NCI-H1930 (cell line): ENCODE measurements around the gene DNASE2.
"Not testable (repeated sequence)": the region's sequence is repeated elsewhere in the genome, so short reads cannot be mapped to it uniquely, and the experiment has no call there.

ENCODE experiments used
- DNase-seq, 2 experiments: peaks; one replicate each; lab custom pipeline; 2025; lab: John Stamatoyannopoulos, UW

The DNASE2 gene

DNA sequence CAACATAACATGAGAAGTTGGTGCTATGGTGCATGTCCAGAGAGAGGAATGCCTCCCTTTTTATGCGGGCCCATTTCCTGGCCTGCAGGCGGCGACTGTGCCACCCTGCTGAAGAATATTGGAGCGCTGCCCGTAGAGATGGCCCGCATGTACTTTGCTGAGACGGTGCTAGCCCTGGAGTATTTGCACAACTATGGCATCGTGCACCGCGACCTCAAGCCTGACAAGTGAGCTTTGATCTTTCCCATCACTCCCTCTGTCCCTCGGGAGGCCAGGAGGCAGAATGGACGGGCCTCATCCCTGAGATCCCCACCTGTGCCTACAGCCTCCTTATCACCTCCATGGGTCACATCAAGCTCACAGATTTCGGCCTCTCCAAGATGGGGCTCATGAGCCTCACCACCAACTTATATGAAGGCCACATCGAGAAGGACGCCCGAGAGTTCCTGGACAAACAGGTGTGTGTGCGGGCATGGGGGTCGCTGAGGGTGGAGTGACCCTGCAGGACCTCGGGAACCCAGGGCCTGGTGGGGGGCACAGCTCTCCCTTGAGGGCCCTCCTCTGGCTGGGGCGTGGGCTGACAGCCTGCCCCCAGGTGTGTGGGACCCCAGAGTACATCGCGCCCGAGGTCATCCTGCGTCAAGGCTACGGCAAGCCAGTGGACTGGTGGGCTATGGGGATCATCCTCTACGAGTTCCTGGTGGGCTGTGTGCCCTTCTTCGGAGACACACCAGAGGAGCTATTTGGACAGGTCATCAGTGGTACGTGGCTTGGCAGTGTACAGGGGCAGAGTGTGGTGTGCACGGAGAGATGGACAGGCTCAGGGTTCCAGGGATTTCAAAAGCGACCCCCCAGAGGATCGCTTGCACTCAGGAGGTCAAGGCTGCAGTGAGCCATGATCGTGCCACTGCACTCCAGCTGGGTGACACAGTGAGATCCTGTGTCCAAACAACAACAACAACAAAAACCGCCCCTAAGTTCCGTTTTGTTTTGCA is 16.2 kb downstream of the DNASE2 start:
- no peak for DNase-seq

DNA sequence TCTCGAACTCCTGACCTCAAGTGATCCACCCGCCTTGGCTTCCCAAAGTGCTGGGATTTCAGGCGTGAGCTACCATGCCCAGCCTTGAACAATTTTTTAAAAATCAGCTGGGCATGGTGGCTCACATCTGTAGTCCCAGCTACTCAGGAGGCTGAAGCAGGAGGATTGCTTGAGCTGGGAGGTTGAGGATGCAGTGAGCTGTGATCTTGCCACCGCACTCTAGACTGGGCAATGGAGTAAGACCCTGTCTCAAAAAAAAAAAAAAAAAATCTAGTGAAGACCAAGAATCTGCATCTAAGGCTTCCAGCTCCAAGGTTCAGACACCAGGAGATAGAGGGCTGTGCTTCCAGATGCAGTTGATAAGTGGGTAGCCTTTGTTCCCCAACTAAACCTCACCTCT is 17.1 kb downstream of the DNASE2 start:
- DNase-seq, result no peak

DNA sequence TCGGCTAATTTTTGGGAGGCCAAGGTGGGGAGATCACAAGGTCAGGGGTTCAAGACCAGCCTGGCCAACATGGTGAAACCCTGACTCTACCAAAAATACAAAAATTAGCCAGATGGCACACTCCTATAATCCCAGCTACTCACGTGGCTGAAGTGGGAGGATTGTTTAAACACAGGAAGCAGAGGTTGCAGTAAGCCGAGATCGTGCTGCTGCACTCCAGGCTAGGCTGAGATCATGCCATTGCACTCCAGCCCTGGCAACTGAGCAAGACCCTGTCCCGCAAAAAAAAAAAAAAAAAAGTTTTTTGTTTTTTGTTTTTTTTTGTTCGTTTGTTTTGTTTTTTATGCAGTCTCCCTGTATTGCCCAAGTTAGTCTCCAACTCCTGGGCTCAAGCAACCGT is 21.7 kb downstream of the DNASE2 start:
- no peak for DNase-seq

DNA sequence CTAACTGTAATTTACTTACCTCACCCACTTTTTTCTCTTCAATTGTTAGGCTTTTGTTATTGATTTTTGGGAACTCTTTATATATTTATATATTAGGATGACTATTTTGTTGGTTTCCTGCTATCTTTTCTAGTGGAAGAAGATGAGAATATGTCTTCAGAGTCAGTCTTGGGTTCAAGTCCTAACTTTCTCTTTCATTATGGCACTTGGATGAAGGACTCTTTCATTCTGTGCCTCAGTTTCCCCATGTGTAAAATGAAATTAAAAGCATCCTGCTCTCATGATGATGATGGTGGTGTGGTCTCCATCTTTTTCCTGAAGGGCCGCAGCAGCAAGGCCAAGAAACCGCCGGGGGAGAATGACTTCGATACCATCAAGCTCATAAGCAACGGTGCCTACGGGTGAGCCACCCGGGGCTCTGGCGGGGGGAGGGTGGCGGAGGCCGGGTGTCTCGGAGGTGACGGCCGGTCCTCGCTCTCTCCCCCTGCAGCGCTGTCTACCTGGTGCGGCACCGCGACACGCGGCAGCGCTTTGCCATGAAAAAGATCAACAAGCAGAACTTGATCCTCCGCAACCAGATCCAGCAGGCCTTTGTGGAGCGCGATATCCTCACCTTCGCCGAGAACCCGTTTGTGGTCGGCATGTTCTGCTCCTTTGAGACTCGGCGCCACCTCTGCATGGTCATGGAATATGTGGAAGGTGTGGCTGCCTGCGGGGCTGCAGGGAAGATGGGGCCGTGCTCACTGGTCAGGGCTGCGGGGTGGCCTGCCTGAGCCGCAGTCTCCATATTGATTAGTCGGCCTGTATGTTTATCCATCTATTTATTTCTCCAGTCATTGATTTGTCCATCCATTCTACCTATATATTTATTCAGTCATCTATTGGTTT is 23.0 kb downstream of the DNASE2 start:
- DNase-seq, result no peak

DNA sequence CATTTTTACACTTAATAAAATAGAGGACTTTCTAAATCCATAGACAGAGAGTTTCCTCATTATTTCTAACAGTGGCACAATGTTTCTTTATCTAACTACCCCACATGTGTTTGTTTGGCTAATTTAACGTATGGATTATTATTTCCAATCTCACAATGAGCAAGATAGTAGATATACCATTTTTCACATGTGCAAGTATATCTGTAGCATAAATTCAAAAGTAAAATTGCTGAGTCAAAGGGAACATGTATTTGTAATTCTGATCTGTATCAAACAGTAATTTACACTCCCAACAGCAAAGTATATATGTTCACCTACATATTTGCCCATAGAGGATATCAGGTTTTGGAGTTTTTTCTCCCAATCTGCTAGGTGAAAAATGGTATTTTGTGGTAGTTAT is 24.6 kb downstream of the DNASE2 start:
- no peak for DNase-seq

DNA sequence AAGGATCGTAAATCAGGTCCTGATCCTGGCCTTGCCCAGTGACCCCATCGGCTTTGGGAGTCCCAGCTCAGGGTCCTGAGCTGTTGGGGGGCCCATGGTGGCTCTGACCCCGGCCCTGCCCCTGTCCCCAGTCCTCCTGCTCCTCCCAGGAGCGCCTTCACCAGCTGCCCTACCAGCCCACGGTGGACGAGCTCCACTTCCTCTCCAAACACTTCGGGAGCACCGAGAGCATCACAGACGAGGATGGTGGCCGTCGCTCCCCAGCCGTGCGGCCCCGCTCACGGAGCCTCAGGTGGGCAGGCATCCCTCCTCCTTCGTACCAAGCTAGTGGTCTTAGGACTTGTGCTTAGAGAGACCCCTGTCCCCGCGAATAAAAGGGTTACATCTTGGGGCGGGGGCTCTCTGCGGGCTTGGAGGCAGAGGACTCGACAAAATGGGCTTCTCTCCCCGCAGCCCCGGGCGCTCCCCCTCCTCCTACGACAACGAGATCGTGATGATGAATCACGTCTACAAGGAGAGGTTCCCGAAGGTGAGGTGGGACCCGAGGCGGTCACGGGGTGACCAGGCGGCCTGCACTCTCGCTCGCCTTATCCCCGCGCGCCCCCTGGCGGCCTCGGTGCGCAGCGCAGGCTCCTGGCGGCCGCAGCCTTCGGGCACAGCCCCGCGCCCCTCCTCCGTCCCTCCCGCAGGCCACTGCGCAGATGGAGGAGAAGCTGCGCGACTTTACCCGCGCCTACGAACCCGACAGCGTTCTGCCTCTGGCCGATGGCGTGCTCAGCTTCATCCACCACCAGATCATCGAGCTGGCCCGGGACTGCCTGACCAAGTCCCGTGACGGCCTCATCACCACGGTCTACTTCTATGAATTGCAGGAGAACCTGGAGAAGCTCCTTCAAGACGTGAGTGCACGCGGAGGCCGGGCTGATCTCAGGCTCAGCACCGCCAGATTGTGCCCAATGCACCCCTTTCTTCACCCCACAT is 33.8 kb downstream of the DNASE2 start:
- peak in 1 of 2 experiments; percentile 31 for DNase-seq

DNA sequence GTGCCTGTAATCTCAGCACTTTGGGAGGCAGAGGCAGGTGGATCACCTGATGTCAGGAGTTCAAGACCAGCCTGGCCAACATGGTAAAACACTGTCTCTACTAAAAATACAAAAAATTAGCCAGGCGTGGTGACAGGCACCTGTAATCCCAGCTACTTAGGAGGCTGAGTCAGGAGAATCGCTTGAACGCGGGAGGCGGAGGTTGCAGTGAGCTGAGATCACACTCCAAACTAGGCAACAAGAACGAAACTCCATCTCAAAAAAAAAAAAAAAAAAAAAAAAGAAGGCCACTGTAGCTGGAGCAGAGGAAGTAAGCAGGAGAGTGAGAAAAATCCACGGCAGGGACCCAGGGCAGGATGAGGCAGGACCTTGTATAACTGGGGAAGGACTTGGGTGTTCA is 34.6 kb downstream of the DNASE2 start:
- DNase-seq, result not testable (repeated sequence)

DNA sequence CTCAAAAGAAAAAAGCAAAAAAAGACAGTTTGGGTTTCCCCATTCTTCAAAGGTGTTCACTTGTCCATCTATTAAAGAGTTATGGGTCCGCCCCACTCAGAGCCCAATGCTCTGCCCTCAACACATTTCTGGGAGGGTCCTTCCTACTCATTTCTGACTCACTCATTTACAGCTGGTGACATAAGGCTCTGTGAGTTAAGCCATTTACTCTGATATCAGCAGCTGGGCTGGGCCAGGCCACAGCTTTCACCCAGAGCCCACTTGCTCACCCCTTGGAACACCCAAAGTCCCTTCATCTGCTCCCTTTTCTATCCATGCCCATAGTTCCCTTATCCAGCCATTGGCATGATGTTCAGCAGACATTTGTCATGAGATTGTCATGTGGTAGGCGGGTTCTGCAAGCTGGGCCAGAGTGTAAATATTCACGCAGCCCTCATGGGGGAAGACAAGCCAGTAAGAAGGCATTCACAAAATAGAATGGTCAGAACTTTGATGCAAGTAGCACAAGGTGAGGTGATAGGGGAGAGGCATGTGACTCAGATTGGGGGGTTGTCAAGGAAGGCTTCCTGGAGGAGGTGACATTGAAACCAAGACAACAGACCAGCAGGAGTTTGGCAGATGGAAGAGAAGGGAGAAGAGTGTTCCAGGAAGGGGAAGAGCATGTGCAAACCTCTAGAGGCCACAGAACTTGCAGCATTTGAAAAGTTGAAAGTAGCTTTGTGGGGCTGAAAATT is 37.1 kb downstream of the DNASE2 start:
- no peak for DNase-seq

DNA sequence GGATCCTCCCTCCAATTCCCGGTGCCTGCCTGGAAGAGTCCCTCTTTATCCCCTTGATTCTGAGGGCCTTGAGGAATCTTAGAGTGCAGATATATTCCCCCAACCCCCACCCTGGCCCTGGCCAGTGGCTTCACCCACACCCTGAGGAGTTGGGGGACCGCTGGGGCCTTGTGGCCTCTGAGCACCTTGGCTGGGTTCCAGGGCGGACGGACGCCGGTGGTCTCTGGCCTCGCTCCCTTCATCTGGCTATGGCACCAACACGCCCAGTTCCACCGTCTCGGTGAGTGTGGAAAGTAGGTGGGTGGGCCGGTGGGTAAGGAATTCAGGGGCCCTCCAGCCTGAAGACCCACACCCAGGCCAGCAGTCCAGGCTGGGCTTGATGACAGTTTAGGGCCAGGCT is 37.9 kb downstream of the DNASE2 start:
- DNase-seq, result no peak

DNA sequence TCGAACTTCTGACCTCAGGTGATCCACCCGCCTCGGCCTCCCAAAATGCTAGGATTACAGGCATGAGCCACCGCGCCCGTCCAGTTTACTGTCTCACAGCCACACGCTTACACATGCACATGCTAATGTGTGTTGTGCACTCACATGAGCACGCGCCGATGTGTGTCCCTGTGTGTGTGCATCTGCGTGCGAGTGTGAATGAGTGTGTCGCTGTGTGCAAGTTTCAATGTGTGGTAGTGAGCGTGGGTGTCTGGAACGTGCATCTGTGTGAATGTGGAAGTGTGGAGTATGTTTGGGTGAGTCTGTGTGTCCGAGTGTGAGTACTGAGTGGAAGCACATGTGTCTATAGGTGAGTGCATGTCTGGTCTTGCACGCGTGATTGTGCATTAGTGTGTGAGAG is 38.7 kb downstream of the DNASE2 start:
- no peak for DNase-seq

DNA sequence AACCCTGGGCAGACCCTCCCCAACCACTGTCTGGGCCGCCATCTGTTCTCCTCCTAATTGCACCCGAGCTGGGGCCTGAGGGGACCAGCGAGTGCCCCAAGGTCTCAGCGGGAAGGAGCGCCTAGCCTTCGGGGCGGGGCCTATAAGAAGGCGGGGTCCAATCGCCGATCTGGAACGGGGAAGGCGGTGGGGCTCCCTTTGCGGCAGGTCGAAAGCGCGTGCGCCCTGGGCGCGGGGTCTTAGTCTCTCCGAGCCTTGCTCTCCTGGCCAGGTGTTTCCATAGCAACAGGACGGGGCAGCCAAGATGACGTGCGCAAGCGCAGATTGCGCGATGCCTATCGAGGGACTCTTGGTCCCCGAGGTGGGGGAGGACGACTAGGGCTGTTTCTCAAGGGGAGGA is 40.2 kb downstream of the DNASE2 start:
- DNase-seq, result no peak

DNA sequence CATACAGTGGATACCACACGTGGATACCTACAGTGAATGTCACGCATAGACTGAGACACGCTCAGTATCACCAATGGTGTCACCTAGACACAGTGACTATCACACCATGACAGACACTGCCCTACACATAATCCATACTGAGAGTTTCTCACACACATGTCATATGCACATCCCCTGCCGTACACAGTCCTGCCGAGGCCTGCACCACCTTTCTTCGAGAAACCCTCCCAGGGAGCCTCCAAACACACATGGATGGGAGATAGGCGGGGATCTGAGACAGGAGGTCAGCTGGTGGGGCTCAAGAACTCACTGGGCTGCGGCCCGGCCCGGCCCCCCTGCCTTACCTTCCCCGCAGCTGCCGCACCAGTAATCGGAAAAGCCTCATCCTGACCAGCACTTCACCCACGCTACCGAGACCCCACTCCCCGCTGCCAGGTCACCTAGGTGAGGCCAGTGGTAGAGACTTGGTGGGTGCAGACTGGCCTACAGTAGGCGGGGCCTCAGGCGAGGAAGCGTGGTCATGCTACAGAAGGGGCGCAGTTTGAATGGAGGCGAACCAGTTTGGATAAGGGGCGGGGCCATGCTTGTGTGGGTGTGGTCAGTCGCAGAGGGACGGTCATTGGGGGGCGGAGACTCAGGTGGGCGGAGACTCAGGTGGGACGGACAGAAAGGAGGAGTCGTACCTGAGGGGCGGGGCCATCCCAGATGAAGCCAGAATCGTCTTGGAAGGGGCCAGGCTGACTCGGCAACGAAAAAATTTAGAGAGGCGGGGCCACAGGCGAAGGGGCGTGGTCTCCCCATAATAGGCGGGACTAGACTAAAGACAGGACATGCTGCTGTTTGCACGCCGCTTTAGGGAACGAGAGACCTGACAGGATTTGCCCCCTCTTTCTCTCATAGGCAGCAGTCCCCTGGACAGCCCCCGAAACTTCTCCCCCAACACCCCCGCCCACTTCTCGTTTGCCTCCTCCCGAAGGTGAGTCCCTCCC is 40.9 kb downstream of the DNASE2 start:
- DNase-seq, result no peak

DNA sequence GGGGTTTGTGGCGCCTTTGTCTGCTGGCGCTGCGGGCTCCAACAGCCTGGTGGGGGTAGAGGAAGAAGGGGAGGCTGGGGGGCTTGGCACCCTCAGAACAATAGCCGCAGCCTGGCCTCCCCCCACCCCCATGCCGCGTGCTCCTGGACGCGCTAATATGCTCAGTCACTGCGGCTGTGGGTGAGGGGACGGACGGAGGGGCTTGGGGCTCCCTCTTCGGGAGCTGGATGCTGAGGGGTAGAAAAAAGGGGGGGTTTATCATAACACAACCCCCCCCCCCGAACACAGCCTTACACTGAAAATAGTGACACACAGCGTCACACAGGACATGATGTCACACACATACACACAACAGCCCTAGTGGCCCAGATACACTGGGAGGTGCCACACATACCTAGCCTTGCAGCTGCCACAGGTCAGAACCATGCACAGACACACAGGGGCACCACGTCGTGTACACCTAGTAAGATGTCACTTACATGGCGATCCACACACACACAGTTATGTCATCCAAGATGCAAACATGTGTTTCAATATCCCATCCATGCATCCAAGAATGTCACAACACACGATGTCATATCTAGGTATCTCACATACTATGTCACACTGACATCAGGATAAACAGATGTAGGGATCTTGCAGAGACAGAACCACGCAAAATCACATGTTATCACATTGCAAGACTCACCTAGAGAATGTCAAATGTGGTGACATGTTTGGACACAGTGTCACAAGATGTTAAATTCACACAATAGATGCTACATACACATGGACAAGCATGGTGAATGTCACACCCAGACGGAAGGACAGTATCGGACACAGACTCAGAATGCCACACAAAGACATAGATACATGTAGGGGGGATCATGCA is 42.1 kb downstream of the DNASE2 start:
- DNase-seq, result no peak

DNA sequence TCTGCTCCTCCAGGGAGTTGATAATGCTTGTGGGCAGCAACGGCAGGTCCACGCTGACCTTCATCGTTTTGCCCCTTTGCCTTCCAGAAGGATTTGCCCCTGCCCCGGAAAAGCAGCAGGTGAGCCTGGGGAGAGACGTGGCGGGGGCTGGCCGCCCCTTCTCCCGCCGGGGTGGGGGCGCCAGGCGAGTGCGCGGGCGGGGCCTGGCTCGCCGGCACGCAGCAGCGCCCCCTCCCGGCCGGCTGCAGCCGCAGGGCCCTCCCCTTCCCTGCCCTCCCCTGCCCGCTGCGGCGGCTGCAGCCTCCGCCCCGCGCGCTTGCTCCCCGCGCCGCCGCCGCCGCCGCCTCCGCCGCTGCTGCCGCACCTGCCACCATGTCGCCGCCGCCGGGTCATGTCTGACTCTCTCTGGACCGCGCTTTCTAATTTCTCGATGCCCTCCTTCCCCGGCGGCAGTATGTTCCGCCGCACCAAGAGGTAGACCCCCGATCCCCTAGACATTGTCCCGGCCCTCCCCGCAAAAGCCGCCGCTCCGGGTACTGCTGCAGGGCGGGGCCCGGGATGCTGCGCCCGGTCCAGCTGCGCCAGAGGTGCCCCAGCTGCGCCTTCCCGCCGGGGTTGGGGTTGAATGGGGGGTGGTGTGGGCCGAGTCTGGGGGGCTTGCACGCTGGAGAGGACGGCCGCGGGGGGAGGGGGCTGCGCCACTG is 42.9 kb downstream of the DNASE2 start, which contains the start of gene MAST1:
TSS of gene MAST1 (plus strand) at position 334 of the 704 bp plus-strand sequence. CDS start at position 392, 58 bp downstream.
- DNase-seq, result peak in 1 of 2 experiments; percentile 61

DNA sequence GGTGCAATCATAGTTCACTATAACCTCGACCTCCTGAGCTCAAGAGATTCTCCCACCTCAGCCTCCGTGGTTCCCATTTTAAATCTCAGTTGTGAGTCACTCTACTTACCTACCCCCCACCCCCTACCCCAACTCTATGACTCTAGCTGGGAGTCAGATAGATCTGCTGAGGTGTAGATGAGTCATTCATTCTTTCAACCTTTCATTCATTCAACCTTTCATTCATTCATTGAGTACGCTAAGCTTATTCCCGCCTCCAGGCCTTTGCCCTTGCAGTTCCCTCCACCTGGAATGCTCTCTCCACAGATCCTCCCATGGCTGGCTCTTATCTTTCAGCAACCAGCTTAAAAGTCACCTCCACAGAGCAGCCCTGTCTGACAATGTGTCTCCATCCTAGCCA is 44.0 kb downstream of the DNASE2 start:
- DNase-seq, result no peak

DNA sequence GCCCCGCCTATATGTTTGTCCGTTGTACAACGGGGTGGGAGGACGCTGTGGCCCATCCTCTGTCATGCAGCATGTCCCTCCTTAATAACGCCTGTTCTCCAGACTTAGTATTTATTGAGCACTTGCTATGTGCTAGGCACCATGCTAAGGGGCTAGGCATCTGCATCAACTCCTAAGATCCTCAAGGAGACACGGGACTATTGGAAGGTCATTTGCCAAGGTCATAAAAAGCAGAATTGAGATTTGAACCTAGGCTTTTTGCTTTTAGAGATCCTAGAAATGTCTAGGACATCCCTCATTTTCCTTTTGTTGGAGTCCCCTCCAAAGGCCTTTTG is 44.8 kb downstream of the DNASE2 start:
- DNase-seq, result no peak

DNA sequence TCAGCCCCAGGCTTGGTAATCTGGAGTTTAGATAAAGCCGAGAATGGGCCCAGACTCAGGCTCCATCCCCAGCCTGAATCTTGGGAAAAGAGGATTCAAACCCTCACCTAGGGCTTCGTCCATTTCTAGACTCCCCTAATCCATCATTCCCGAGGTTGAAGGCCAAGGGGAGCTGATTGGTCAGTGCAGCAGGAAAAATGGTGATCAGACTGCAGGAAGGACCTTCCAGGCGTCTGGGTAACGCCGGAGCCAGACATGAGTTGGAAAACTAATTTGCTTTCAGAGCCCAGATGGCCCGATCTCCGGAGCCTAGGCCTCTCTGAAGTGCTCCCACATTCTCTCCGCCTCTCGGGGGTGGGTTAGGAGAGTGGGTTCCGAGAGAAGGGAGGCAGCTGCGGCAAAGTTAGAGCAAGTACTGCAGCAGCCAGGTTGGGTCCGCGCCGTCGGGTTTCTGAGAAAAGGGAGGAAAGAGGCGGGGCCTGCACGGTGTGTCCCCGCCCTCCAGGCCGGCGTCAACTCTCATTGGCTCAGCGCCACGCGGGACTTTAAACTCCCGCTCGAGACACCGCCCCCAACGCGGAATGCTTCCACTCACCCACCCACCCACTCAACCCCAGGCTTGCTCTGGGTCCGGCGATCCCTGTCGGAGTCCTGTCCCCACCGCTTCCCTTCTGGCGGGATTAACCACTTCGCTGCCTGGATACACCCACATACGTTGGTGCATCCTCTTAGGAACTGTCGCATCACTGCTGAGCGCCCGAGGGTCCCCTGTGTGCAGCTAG is 46.1 kb downstream of the DNASE2 start:
- DNase-seq, result no peak
